ENCODE measurements around the gene HCRTR1.
A peak's percentile ranks its signal among the peaks of the same experiment; 100 is the strongest.

The HCRTR1 gene

DNA sequence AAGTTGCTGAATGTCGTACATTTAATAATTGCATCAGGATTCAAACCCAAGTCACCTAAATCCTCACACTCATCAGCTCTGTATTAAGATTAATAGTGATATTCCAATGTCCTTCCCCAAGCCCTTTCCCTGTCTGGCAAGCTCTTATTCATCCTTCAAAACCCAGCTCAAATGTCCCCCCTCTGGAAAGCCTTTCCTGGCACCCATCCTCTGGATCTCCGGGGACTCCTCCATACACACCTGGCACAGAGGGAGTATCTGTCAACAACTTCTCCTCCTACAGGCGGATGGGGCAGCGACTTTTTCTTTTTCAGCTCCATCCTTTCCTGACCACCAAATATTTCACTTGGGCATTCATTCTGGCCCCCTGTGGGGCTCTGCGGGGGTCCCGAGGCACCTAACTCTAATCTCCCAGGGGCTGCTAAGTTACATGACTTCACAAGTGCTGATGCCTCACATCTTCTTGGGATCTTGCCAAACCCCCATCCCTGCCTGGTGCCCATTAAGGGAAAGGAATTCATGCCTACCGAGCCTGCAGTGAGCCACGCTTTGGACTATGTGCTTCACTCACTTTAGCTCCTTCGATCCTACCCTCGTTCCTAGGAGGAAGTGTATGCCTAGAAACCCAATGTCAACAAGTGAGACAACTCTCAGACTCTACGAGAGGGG lies 25.9 kb upstream of the HCRTR1 start:
- Histone ChIP-seq H3K36me3 (ENCODE audit: control insufficient read depth in 2 of 2, insufficient read depth in 2 of 2, low read length in 2 of 2) (no peaks in the 10 kb centered on the region), H3K27ac (ENCODE audit: low read length) (peak overlapping the region; percentile 87), H3K9me3 (ENCODE audit: control insufficient read depth in 2 of 2, low read length in 2 of 2) (no peaks in the 10 kb centered on the region), H3K9ac (ENCODE audit: low read length in 2 of 2) (peak overlapping the region in 1 of 2 donors; percentile 64), H3K27me3 (ENCODE audit: control insufficient read depth in 1 of 2, insufficient read depth in 2 of 2, low read length in 2 of 2) (no peaks in the 10 kb centered on the region), H3K4me1 (ENCODE audit: control insufficient read depth, insufficient read depth, low read length) (peaks cover 41% of the 10 kb centered on the region), H3K4me3 (ENCODE audit: low read length in 2 of 2) (peak overlapping the region in 1 of 2 donors; percentile 8)

DNA sequence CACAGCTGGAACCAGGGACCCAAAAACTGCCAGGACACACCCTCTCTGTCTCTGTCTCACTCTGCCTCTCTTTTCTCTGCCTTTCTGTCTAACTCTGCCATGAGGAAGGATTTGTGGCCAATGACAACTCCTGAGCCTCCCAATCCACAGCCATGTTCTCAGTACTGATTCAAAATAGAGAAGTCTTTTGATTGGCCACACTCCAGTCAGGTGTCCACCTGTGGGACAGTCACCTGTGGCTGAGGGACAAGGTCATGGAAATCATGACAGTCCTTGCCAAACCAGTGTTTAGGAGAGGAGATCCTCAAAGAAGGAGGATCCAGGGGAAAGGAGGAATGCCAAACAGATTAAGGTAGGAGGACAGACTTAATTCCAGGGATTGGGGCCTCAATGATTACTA lies 25.4 kb upstream of the HCRTR1 start:
- H3K4me3 ChIP-seq (ENCODE audit: low read length in 2 of 2) = no peak overlapping the region
- H3K9me3 ChIP-seq (ENCODE audit: control insufficient read depth in 2 of 2, low read length in 2 of 2) = no peaks in the 10 kb centered on the region
- no peaks in the 10 kb centered on the region for H3K36me3 ChIP-seq (ENCODE audit: control insufficient read depth in 2 of 2, insufficient read depth in 2 of 2, low read length in 2 of 2)
- peaks cover 36% of the 10 kb centered on the region for H3K4me1 ChIP-seq (ENCODE audit: control insufficient read depth, insufficient read depth, low read length)
- peak overlapping the region; percentile 46 to 64 for H3K9ac ChIP-seq (ENCODE audit: low read length in 2 of 2)
- no peaks in the 10 kb centered on the region for H3K27me3 ChIP-seq (ENCODE audit: control insufficient read depth in 1 of 2, insufficient read depth in 2 of 2, low read length in 2 of 2)
- peak overlapping the region; percentile 87 for H3K27ac ChIP-seq (ENCODE audit: low read length)

DNA sequence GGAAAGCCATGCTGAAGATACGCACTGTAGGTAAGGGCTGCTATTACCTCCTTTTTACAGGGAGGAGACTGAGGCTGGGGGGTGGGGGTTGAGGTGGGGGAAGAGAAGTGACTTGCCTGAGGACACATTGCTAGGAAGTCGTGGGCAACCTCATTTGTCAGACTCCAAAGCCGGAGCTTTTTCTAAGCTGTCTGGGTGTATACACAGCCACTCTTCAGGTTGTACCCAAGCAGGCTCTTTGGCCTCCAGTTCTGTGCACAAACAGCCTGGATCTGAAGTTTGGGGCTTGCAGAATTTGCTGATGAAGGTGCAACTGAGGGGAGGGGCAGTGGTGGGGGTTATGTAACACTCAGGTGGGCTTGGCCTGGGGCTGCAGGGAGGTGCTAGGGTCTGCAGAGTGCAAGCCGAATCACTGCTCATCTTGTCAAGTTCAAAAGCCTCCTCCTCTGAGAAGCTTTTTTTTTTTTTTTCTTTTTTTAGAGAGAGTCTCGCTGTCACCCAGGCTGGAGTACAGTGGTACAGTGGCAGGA lies 24.3 kb upstream of the HCRTR1 start:
- no peak overlapping the region for H3K9ac ChIP-seq (ENCODE audit: low read length in 2 of 2)
- peak overlapping the region; percentile 11 for H3K27ac ChIP-seq (ENCODE audit: low read length)
- H3K4me3 ChIP-seq (ENCODE audit: low read length in 2 of 2) = no peak overlapping the region
- H3K36me3 ChIP-seq (ENCODE audit: control insufficient read depth in 2 of 2, insufficient read depth in 2 of 2, low read length in 2 of 2) = no peaks in the 10 kb centered on the region
- no peaks in the 10 kb centered on the region for H3K27me3 ChIP-seq (ENCODE audit: control insufficient read depth in 1 of 2, insufficient read depth in 2 of 2, low read length in 2 of 2)
- H3K4me1 ChIP-seq (ENCODE audit: control insufficient read depth, insufficient read depth, low read length) = peaks cover 26% of the 10 kb centered on the region
- no peaks in the 10 kb centered on the region for H3K9me3 ChIP-seq (ENCODE audit: control insufficient read depth in 2 of 2, low read length in 2 of 2)

DNA sequence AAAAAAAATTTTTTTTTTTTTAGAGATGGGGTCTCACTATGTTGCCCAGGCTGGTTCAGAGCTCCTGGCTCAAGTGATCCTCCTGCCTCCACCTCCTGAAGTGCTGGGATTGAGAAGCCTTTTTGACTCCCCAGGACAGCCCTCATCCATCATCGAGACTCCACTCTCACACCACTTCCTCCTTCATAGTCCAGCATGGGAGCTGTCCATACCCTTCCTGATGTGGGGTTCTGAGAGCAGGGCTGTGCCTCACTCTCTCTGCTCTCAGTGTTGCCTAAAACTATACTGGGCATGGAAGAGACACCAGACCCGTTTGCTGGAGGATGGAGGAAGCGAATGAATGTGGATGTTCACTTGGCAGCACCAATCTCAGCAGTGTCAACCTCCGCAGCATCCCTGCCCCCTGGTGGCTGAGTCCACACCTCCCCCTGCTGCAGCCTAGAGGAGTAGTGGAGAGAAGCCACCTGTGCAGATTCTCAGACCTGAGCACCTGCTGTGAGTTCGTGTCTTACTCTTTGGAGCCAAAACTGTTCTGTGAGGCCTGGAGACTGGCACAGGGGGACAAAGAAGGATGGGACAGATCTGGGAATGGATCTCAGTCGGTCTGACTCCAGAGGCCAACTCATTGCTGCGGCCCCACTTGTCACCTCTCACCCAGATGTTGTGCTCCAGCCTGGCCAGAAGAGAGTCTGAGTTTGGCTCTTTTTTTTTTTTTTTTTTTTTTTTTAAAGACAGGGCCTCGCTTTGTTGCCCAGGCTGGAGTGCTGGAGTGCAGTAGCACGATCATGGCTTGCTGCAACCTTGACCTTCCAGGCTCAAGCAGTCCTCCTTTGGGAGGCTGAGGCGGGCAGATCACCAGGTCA lies 23.5 kb upstream of the HCRTR1 start:
- H3K27me3 ChIP-seq (ENCODE audit: control insufficient read depth in 1 of 2, insufficient read depth in 2 of 2, low read length in 2 of 2) = no peaks in the 10 kb centered on the region

DNA sequence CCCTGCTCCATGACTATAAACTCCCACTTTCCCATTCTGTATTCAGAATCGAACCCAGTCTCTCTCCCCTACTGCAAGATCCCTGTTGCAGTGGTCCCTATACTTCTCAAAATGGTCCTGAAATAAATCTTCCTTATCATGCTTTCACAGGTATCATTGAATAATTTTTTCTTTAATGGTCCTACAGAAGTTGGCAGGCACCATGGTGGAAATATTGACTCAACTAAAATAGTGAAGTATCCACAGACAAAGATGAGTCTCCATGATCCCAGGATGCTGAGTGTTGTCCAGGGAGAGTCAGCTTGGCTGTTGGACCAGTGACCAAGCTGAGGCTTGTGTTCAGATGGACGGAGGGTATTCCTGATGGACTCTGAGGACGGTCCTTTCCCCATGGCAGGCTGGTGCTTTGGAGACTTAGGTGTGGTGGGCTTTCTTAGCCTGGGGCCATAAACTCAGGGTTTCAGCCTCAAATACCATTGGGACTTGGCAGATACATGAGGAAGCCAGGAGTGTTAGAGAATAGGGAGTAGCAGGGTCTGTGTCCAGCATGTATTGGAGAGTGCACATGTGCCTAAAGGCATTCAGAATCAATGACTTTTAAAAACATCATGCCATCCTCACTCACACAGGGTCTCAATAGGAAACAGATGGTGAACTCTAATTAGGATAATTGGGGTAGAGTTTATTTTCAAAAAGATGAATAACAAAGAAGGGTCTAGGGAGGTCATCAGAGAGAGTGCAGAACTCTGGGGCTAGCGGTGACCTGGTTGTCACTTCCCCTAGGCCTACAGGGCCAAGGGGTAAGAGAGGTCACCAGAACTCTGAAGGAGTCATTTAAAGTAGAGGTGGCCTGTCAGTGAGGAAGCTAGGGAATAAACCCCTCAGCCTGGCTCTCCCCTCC lies 21.4 kb upstream of the HCRTR1 start:
- H3K9me3 ChIP-seq (ENCODE audit: control insufficient read depth in 2 of 2, low read length in 2 of 2) = no peaks in the 10 kb centered on the region
- H3K9ac ChIP-seq (ENCODE audit: low read length in 2 of 2) = no peak overlapping the region
- no peaks in the 10 kb centered on the region for H3K36me3 ChIP-seq (ENCODE audit: control insufficient read depth in 2 of 2, insufficient read depth in 2 of 2, low read length in 2 of 2)
- H3K27ac ChIP-seq (ENCODE audit: low read length) = no peak overlapping the region
- no peaks in the 10 kb centered on the region for H3K27me3 ChIP-seq (ENCODE audit: control insufficient read depth in 1 of 2, insufficient read depth in 2 of 2, low read length in 2 of 2)
- H3K4me1 ChIP-seq (ENCODE audit: control insufficient read depth, insufficient read depth, low read length) = peaks cover 13% of the 10 kb centered on the region
- H3K4me3 ChIP-seq (ENCODE audit: low read length in 2 of 2) = no peak overlapping the region

More for the DNA sequence above, 23.5 kb upstream of the HCRTR1 start:
- H3K4me3 ChIP-seq (ENCODE audit: low read length in 2 of 2) = no peak overlapping the region
- peaks cover 18% of the 10 kb centered on the region for H3K4me1 ChIP-seq (ENCODE audit: control insufficient read depth, insufficient read depth, low read length)
- no peak overlapping the region for H3K27ac ChIP-seq (ENCODE audit: low read length)
- H3K9me3 ChIP-seq (ENCODE audit: control insufficient read depth in 2 of 2, low read length in 2 of 2) = no peaks in the 10 kb centered on the region
- no peak overlapping the region for H3K9ac ChIP-seq (ENCODE audit: low read length in 2 of 2)
- H3K36me3 ChIP-seq (ENCODE audit: control insufficient read depth in 2 of 2, insufficient read depth in 2 of 2, low read length in 2 of 2) = no peaks in the 10 kb centered on the region

DNA sequence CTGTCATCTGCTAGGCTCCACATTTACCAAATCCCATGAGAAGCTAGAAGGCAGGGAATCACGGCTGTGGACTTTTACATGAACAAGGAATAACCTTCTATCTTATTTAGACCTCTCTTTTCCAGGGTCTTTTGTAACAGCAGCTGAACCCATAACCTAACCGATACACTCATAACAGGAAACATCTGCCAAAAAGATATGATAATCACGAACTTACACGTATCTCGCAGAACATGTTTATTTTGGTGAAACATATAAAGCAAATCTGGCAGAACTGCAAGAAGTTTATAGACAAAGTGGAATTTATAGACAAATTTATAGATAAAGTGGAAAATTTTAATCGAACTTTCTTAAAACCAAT lies 20.8 kb upstream of the HCRTR1 start:
- H3K4me1 ChIP-seq (ENCODE audit: control insufficient read depth, insufficient read depth, low read length) = peaks cover 10% of the 10 kb centered on the region
- no peaks in the 10 kb centered on the region for H3K36me3 ChIP-seq (ENCODE audit: control insufficient read depth in 2 of 2, insufficient read depth in 2 of 2, low read length in 2 of 2)
- no peak overlapping the region for H3K4me3 ChIP-seq (ENCODE audit: low read length in 2 of 2)
- no peak overlapping the region for H3K27ac ChIP-seq (ENCODE audit: low read length)
- no peaks in the 10 kb centered on the region for H3K27me3 ChIP-seq (ENCODE audit: control insufficient read depth in 1 of 2, insufficient read depth in 2 of 2, low read length in 2 of 2)
- no peaks in the 10 kb centered on the region for H3K9me3 ChIP-seq (ENCODE audit: control insufficient read depth in 2 of 2, low read length in 2 of 2)
- no peak overlapping the region for H3K9ac ChIP-seq (ENCODE audit: low read length in 2 of 2)

DNA sequence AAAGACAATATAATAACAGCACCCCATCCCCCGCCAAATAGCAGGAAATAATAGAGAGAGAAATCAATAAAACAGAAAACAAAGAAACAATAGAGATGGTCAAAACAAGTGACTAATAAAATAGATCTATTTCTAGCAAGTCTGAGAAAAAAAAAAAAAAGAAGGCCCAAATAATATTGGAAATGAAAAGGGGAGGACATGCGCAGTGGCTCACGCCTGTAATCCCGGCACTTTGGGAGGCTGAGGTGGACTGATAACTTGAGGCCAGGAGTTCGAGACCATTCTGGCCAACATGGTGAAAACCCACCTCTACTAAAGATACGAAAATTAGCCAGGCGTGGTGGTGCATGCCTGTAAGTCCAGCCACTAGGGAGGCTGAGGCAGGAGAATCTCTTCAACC lies 18.5 kb upstream of the HCRTR1 start:
- no peaks in the 10 kb centered on the region for H3K9me3 ChIP-seq (ENCODE audit: control insufficient read depth in 2 of 2, low read length in 2 of 2)
- H3K36me3 ChIP-seq (ENCODE audit: control insufficient read depth in 2 of 2, insufficient read depth in 2 of 2, low read length in 2 of 2) = no peaks in the 10 kb centered on the region
- H3K4me1 ChIP-seq (ENCODE audit: control insufficient read depth, insufficient read depth, low read length) = peaks cover 1% of the 10 kb centered on the region
- H3K4me3 ChIP-seq (ENCODE audit: low read length in 2 of 2) = no peak overlapping the region
- H3K27me3 ChIP-seq (ENCODE audit: control insufficient read depth in 1 of 2, insufficient read depth in 2 of 2, low read length in 2 of 2) = no peaks in the 10 kb centered on the region
- H3K9ac ChIP-seq (ENCODE audit: low read length in 2 of 2) = no peak overlapping the region
- H3K27ac ChIP-seq (ENCODE audit: low read length) = no peak overlapping the region

DNA sequence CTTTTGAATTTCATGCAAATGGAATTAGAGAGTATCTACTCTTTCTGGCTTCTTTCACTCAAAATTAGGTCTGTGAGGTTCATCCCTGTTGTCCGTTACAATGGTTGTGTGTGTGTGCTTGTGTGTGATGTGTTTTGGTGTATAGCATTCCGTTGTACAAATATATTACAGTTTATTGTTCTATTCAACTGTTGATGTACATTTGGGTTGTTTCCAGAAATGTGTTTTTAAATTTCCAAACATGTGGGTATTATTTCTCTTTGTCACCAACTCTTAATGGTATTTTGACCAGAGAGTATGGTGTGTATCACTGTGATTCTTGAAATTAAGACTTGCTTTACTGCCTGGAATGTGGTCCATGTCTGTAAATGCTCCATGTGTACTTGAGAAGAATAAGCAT lies 16.8 kb upstream of the HCRTR1 start:
- Histone ChIP-seq H3K9me3 (ENCODE audit: control insufficient read depth in 2 of 2, low read length in 2 of 2) (no peaks in the 10 kb centered on the region), H3K36me3 (ENCODE audit: control insufficient read depth in 2 of 2, insufficient read depth in 2 of 2, low read length in 2 of 2) (no peaks in the 10 kb centered on the region), H3K4me3 (ENCODE audit: low read length in 2 of 2) (no peak overlapping the region), H3K27ac (ENCODE audit: low read length) (no peak overlapping the region), H3K4me1 (ENCODE audit: control insufficient read depth, insufficient read depth, low read length) (no peaks in the 10 kb centered on the region), H3K9ac (ENCODE audit: low read length in 2 of 2) (no peak overlapping the region), H3K27me3 (ENCODE audit: control insufficient read depth in 1 of 2, insufficient read depth in 2 of 2, low read length in 2 of 2) (no peaks in the 10 kb centered on the region)

DNA sequence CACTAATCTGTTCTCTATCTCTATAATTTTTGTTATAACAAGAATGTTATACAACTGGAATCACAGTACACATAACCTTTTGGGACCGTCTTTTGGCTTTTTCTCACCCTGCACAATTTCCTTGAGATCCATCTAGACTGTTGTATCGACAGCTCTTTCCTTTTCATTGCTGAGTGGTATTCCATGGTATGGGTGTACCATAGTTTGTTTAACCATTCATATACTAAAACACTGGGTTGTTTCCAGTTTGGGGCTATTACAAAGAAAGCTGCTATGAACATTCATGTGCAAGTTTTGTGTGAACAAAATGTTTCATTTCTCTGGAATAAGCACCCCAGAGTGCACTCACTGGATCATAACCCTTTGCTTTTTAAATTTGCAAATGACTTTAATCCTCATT lies 15.4 kb upstream of the HCRTR1 start:
- Histone ChIP-seq H3K9ac (ENCODE audit: low read length in 2 of 2) (no peak overlapping the region), H3K4me1 (ENCODE audit: control insufficient read depth, insufficient read depth, low read length) (no peaks in the 10 kb centered on the region), H3K36me3 (ENCODE audit: control insufficient read depth in 2 of 2, insufficient read depth in 2 of 2, low read length in 2 of 2) (no peaks in the 10 kb centered on the region), H3K27ac (ENCODE audit: low read length) (no peak overlapping the region), H3K4me3 (ENCODE audit: low read length in 2 of 2) (no peak overlapping the region), H3K27me3 (ENCODE audit: control insufficient read depth in 1 of 2, insufficient read depth in 2 of 2, low read length in 2 of 2) (no peaks in the 10 kb centered on the region), H3K9me3 (ENCODE audit: control insufficient read depth in 2 of 2, low read length in 2 of 2) (no peaks in the 10 kb centered on the region)

DNA sequence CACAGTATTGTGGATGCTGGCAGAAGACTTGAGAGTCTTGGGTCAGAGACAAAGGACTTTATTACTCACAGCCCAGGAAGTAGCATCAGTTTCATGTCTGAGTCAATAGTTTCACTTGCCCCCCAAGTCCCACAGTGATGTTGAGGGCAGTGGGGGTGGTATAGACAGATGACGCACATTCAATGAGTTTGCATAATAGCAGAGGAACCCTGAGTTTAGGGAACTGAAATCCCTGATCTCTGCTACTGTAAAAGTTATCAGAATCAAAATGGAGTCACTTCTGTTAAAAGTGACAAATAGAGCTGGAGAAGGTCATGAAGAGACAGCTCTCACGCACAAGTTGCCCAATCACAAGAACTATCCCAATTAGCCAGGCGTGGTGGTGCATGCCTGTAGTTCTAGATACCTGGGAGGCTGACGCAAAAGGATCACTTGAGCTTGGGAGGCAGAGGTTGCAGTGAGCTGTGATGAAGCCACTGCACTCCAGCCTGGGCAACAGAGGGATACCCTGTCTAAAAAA lies 11.5 kb upstream of the HCRTR1 start:
- no peaks in the 10 kb centered on the region for H3K4me1 ChIP-seq (ENCODE audit: control insufficient read depth, insufficient read depth, low read length)
- no peak overlapping the region for H3K9ac ChIP-seq (ENCODE audit: low read length in 2 of 2)
- H3K4me3 ChIP-seq (ENCODE audit: low read length in 2 of 2) = no peak overlapping the region
- H3K27ac ChIP-seq (ENCODE audit: low read length) = no peak overlapping the region
- no peaks in the 10 kb centered on the region for H3K9me3 ChIP-seq (ENCODE audit: control insufficient read depth in 2 of 2, low read length in 2 of 2)
- no peaks in the 10 kb centered on the region for H3K27me3 ChIP-seq (ENCODE audit: control insufficient read depth in 1 of 2, insufficient read depth in 2 of 2, low read length in 2 of 2)
- no peaks in the 10 kb centered on the region for H3K36me3 ChIP-seq (ENCODE audit: control insufficient read depth in 2 of 2, insufficient read depth in 2 of 2, low read length in 2 of 2)

All from stomach smooth muscle (tissue), 2 donors.